ENCODE measurements around the gene SMAD6. TPM values are rescaled to one million over a fixed set of nuclear protein-coding genes. Genes with fewer than 3 reads are reported as not detected.
A peak's percentile ranks its signal among the peaks of the same experiment; 100 is the strongest.

SMAD6 gene
- total and polyA plus RNA-seq, 2 of the 4 experiments (the other 2 are of a cell fraction), result 4.8 to 8.5 TPM

GRCh38 chr15:66714543-66714981, 12.5 kb downstream of the SMAD6 start:
- DNase-seq (peak; percentile 69), ATAC-seq (ENCODE audit: low read depth) (peak; percentile 72)
- Histone ChIP-seq H3K27me3 (ENCODE audit: control insufficient read depth, insufficient read depth, low read length) (no peaks in the 10 kb centered on the region), H3K4me3 (ENCODE audit: insufficient read depth, low read depth, low read length) (no peak overlapping the region), H3K4me2 (ENCODE audit: low read depth, low read length) (no peak overlapping the region), H2AK5ac (ENCODE audit: low read depth, low read length) (peak overlapping the region; percentile 5; the same call in 1 of the 2 replicates), H3K4ac (ENCODE audit: low read depth, low read length) (peak overlapping the region; percentile 63), H4K5ac (ENCODE audit: low read depth, low read length) (0 out of 2 replicates have a peak overlapping the region, but pooled peaks have one; percentile 8), H3K79me1 (ENCODE audit: low read depth in 1 of 2, low read length in 2 of 2) (peaks cover 29 to 83% of the 10 kb centered on the region in 2 experiments), H3K14ac (replicated peaks; ENCODE audit: low read depth, low read length) (peak overlapping the region; percentile 65; the same call in 1 of the 2 replicates), H2BK120ac (ENCODE audit: low read depth, low read length) (peak overlapping the region; percentile 6; the same call in 1 of the 2 replicates), H3K36me3 (ENCODE audit: control insufficient read depth, insufficient read depth, low read length) (peaks cover 42% of the 10 kb centered on the region), H4K8ac (ENCODE audit: low read depth in 2 of 2, low read length in 2 of 2) (peak overlapping the region in 1 of 2 experiments; percentile 77; a peak in 2 of 4 replicates), H2AK9ac (replicated peaks; ENCODE audit: low read depth, low read length, poor library complexity) (peak overlapping the region; percentile 14), H3K9me3 (ENCODE audit: control insufficient read depth, insufficient read depth, low read length) (no peaks in the 10 kb centered on the region), H3K27ac (ENCODE audit: insufficient read depth, low read length) (no peak overlapping the region), H4K20me1 (ENCODE audit: insufficient read depth, low read length) (peaks cover 8% of the 10 kb centered on the region), H3K9ac (ENCODE audit: low read depth, low read length) (no peak overlapping the region), H2BK15ac (ENCODE audit: low read depth, low read length) (no peak overlapping the region; the same call in 2 of the 3 replicates), H3K9me1 (ENCODE audit: insufficient read depth, low read length) (peaks cover 52% of the 10 kb centered on the region), H2BK5ac (ENCODE audit: low read depth, low read length, poor library complexity, severe bottlenecking) (no peak overlapping the region), H3K18ac (ENCODE audit: low read depth, low read length) (no peak overlapping the region), H2BK20ac (ENCODE audit: low read depth, low read length) (peak overlapping the region; percentile 12; the same call in 1 of the 2 replicates), H4K91ac (ENCODE audit: insufficient read depth, low read depth, low read length) (no peak overlapping the region), H3K23ac (ENCODE audit: low read depth, low read length) (peak overlapping the region; percentile 39; the same call in 1 of the 2 replicates), H3K4me1 (ENCODE audit: control insufficient read depth, insufficient read depth, low read length) (peaks cover 28% of the 10 kb centered on the region), H2AFZ (replicated peaks; ENCODE audit: low read length, poor library complexity) (peak overlapping the region; percentile 66), H3K56ac (ENCODE audit: extremely low read depth, insufficient read depth, low read length) (no peak overlapping the region)
- TF ChIP-seq USF2 (IDR thresholded peaks at IDR 0.05; ENCODE audit: low read depth, low read length) (no peak), CEBPB (IDR thresholded peaks at IDR 0.05; ENCODE audit: low read depth, low read length) (no peak), NFE2L2 (IDR thresholded peaks at IDR 0.05; ENCODE audit: low read depth, low read length) (no peak), POLR2A (IDR thresholded peaks at IDR 0.05; ENCODE audit: low read depth, low read length) (no peak), FOS (IDR thresholded peaks at IDR 0.05; ENCODE audit: low read depth, low read length) (no peak), CHD1 (IDR thresholded peaks at IDR 0.05; ENCODE audit: low read depth, low read length) (no peak)
- in situ Hi-C loops (cut with MboI; ENCODE audit: low sequenced_read_pairs), result loop anchor here (25.0 kb wide), 1 partner anchor 123 kb away; no protein-coding TSS in a partner anchor
- WGBS, 2 experiments (ENCODE audit: extremely low coverage in 2 of 2, insufficient read length in 1 of 2), result 61% methylated on average over 4 of the region's 6 CpGs; no CpG with 5 or more reads in 1 of the 2 experiments
- no TSS peak for BruUV-seq (replicated peaks)
- POLR2A ChIA-PET (ENCODE audit: unreplicated experiment), result interaction anchor here (0.6 to 0.9 kb wide), 3 partner anchors 10 to 83 kb away, joined by 3 to 8 read pairs (median 4); no protein-coding TSS in a partner anchor
- intact Hi-C loops (cut with micrococcal nuclease), result no loop called here
- dilution Hi-C loops (cut with HindIII; ENCODE audit: low sequenced_read_pairs, unreplicated experiment), result no loop called here
- CTCF ChIA-PET, result no interaction called here

Data from IMR-90 (cell line).